Spleen (tissue), 7 donors: ENCODE data around the gene LRRC56.

Experiments used
- CTCF ChIP-seq, 11 experiments: fragments of 200-600 bp in 7 of 11; fragments of 450-650 bp in 4 of 11; sonication (generic) in 4 of 11; IDR thresholded peaks in 8 of 11; conservative IDR thresholded peaks in 3 of 11; 1 replicate in 7 of 11; 2 replicates in 4 of 11; pipeline versions ENCODE4 v1.4.0 to v1.8.0; 2016 to 2021; ENCODE audit warnings: antibody characterized with exemption in 11 of 11, inconsistent platforms in 4 of 11, mild to moderate bottlenecking in 1 of 11
- POLR2A ChIP-seq, 3 donors: fragments of 450-650 bp; IDR thresholded peaks; one replicate each; pipeline ENCODE4 v1.5.1; 2017; ENCODE audit warnings: antibody characterized with exemption in 3 of 3, mild to moderate bottlenecking in 1 of 3
- donor health status: DM: no; HTN: no; CAD: no; lungs with moderate emphysema.
- donor health status: DM: no; HTN: no; CAD: no.
- donor health status: DM: no; HTN: no; CAD: no.

- TF ChIP-seq CTCF (IDR thresholded peaks at IDR 0.05 in 8 of 11, conservative IDR thresholded peaks at IDR 0.05 in 3 of 11): no peak
- no peak for TF ChIP-seq POLR2A (IDR thresholded peaks at IDR 0.05)
These were observed 42.7 kb downstream of the LRRC56 start for GRCh38 chr11:579830-580601.
